Measurements from ENCODE around the gene AMN1.

AMN1 gene

GRCh38 chr12:31627456-31628054, 101.3 kb downstream of the AMN1 start:
- DNase-seq, result no peak

GRCh38 chr12:31626270-31626995, 102.4 kb downstream of the AMN1 start:
- DNase-seq, result no peak

GRCh38 chr12:31622038-31622437, 106.8 kb downstream of the AMN1 start:
- DNase-seq, result no peak
